Fibroblast of lung (primary cell): ENCODE data around the gene SIGLEC9.

Source experiments
- EZH2 ChIP-seq: IDR thresholded peaks from 2 replicates; pipeline ENCODE4 v1.5.1; 2012; ENCODE audit warnings: low read length, control low read depth, mild to moderate bottlenecking; ENCODE audit errors: missing control alignments
- TF ChIP-seq, protein P1 (sequence below), 2 donors: IDR thresholded peaks in 1 of 2; conservative IDR thresholded peaks in 1 of 2; 1 replicate in 1 of 2; 2 replicates in 1 of 2; pipeline ENCODE4 v1.5.1; 2011 to 2012; ENCODE audit warnings: low read length in 2 of 2, control low read depth in 1 of 2, inconsistent platforms in 1 of 2, low read depth in 1 of 2, mild to moderate bottlenecking in 1 of 2

- TF ChIP-seq, protein P1, sequence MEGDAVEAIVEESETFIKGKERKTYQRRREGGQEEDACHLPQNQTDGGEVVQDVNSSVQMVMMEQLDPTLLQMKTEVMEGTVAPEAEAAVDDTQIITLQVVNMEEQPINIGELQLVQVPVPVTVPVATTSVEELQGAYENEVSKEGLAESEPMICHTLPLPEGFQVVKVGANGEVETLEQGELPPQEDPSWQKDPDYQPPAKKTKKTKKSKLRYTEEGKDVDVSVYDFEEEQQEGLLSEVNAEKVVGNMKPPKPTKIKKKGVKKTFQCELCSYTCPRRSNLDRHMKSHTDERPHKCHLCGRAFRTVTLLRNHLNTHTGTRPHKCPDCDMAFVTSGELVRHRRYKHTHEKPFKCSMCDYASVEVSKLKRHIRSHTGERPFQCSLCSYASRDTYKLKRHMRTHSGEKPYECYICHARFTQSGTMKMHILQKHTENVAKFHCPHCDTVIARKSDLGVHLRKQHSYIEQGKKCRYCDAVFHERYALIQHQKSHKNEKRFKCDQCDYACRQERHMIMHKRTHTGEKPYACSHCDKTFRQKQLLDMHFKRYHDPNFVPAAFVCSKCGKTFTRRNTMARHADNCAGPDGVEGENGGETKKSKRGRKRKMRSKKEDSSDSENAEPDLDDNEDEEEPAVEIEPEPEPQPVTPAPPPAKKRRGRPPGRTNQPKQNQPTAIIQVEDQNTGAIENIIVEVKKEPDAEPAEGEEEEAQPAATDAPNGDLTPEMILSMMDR (conservative IDR thresholded peaks at IDR 0.05 in 1 of 2, IDR thresholded peaks at IDR 0.05 in 1 of 2; ENCODE audit: low read depth in 1 of 2, low read length in 2 of 2) = no peak
- TF ChIP-seq EZH2 = no peak
Observed at GRCh38 chr19:51110666-51110971, 14.1 kb upstream of the SIGLEC9 start.
